Caco-2 (cell line): ENCODE measurements around the gene ELMO3. TPM values are rescaled to one million over a fixed set of nuclear protein-coding genes. Genes with fewer than 3 reads are reported as not detected.
A peak's percentile ranks its signal among the peaks of the same experiment; 100 is the strongest.

Experiments used
- BruUV-seq: library from RNA; stranded (reverse); fragments of 400-500 nt; replicated peaks from 2 replicates; lab custom pipeline; 2021; lab: Mats Ljungman, UMichigan
- CTCF ChIA-PET: fragments of 300-600 bp; sonication (Branson Sonifier 250); formaldehyde crosslinking; loops from one replicate; lab custom pipeline; 2022; ENCODE audit warnings: antibody characterized with exemption; lab: Charles Lee
- POLR2A ChIA-PET: fragments of 300-600 bp; sonication (Branson Sonifier 250); formaldehyde crosslinking; loops from one replicate; lab custom pipeline; 2022; ENCODE audit warnings: antibody characterized with exemption; lab: Charles Lee
- DNase-seq, 2 experiments: peaks; one replicate each; pipeline versions ENCODE4 v3.0.0 to v3.0.0-alpha.2; 2020 to 2022
- H3K27me3 ChIP-seq: replicated peaks from 2 replicates; pipeline ENCODE4 v1.6.0; 2011; ENCODE audit warnings: low read length; ENCODE audit not compliant: control insufficient read depth, insufficient read depth
- H3K36me3 ChIP-seq: 2 replicates; pipeline ENCODE4 v1.5.1; 2011; ENCODE audit warnings: low read length; ENCODE audit not compliant: control insufficient read depth, insufficient read depth
- H3K4me1 ChIP-seq: fragments of 250-450 bp; sonication (Bioruptor Pico); 2 replicates; pipeline ENCODE4 v1.5.1; 2020; ENCODE audit warnings: mild to moderate bottlenecking
- H3K4me3 ChIP-seq: 2 replicates; pipeline ENCODE4 v1.5.1; 2011; ENCODE audit warnings: low read depth, mild to moderate bottlenecking, control low read depth, low read length
- H3K9me3 ChIP-seq: fragments of 250-450 bp; sonication (Bioruptor Pico); 2 replicates; pipeline ENCODE4 v1.5.1; 2020; ENCODE audit warnings: mild to moderate bottlenecking, moderate library complexity
- H3K27ac Mint-ChIP-seq: one replicate; pipeline ENCODE4 v1.8.0; 2022; ENCODE audit warnings: mixed read lengths; ENCODE audit not compliant: unreplicated experiment
- H3K27me3 Mint-ChIP-seq: one replicate; pipeline ENCODE4 v1.8.0; 2022; ENCODE audit warnings: mixed read lengths; ENCODE audit not compliant: insufficient read depth, unreplicated experiment
- H3K36me3 Mint-ChIP-seq: one replicate; pipeline ENCODE4 v1.8.0; 2022; ENCODE audit warnings: mild to moderate bottlenecking, mixed read lengths; ENCODE audit not compliant: insufficient read depth, unreplicated experiment
- H3K4me1 Mint-ChIP-seq: one replicate; pipeline ENCODE4 v1.8.0; 2022; ENCODE audit warnings: low read depth, mixed read lengths; ENCODE audit not compliant: unreplicated experiment
- H3K4me3 Mint-ChIP-seq: one replicate; pipeline ENCODE4 v1.8.0; 2022; ENCODE audit warnings: mild to moderate bottlenecking, moderate library complexity, mixed read lengths; ENCODE audit not compliant: unreplicated experiment
- H3K9me3 Mint-ChIP-seq: one replicate; pipeline ENCODE4 v1.8.0; 2022; ENCODE audit warnings: mixed read lengths; ENCODE audit not compliant: unreplicated experiment
- intact Hi-C: fragments of 100-400 bp; cut with micrococcal nuclease; formaldehyde crosslinking; loops from one replicate; pipeline ENCODE4 v1.10.0; 2022; ENCODE audit not compliant: unreplicated experiment
- total RNA-seq: library from RNA; stranded (reverse); gene quantifications from 2 replicates; pipeline ENCODE4 v1.2.3, GENCODE V29; 2022
- TF ChIP-seq, protein P1 (sequence below), 2 experiments: fragments of 200-600 bp in 1 of 2; IDR thresholded peaks; 1 replicate in 1 of 2; 2 replicates in 1 of 2; pipeline versions ENCODE4 v1.5.1 to v1.8.0; 2011 to 2022; ENCODE audit warnings: antibody characterized with exemption in 1 of 2, control low read depth in 1 of 2, inconsistent platforms in 1 of 2, low read depth in 1 of 2, low read length in 1 of 2, mild to moderate bottlenecking in 1 of 2, moderate library complexity in 1 of 2; ENCODE audit not compliant: insufficient read depth in 1 of 2, severe bottlenecking in 1 of 2, unreplicated experiment in 1 of 2

Gene ELMO3
- total RNA-seq, 1 experiment from 2014 or later, result 27.8 TPM

DNA sequence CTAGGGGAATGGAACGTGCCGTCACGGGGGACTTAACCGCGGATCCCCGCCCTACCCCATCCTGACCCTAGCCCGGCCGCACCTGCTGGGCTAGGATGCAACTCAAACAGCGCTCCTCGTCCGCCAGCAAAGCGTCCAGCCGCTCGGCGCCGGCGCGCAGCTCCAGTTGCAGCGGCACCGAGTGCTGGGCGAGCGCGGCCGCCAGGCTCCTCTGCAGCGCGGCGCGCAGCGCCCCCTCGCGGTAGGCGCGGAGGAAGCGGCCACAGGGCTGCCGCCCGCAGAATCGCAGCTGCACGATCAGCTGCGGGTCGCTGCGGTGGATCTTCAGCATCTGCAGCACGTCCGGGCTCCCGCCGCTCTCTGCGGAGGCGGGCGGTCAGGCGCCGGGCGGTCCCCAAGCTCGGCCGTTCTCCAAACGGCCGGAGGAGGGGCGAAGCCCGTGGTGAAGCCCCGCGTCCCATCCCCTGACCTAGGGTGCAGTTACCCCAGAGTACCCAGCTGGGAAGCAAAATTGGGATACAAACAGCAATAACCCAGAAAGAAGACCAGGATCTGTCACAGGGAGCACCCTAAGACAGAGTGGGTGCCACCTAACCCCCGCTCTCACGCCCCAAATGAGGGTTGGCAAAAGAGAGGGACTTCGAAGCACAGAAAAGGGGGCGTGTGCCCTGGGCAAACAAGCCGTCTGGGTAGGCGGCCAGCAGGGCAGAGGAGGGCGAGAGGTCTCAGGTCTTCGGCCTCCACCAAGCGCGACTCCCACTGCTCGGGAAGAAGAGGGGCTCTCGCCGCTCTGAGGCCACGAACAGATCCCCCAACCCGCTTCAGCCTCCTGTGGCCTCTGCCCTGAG, 43.4 kb upstream of the ELMO3 start:
- DNase-seq, result peak; percentile 51 to 87
- Mint-ChIP-seq H3K27me3 (no peaks in the 10 kb centered on the region), H3K9me3 (no peaks in the 10 kb centered on the region), H3K27ac (no peak overlapping the region), H3K4me1 (peaks cover 6% of the 10 kb centered on the region), H3K4me3 (no peak overlapping the region), H3K36me3 (peaks cover 16% of the 10 kb centered on the region)
- intact Hi-C loops, result loop anchor here (1.0 kb wide), 1 partner anchor 137 kb away; no protein-coding TSS in a partner anchor
- TF ChIP-seq, protein P1, sequence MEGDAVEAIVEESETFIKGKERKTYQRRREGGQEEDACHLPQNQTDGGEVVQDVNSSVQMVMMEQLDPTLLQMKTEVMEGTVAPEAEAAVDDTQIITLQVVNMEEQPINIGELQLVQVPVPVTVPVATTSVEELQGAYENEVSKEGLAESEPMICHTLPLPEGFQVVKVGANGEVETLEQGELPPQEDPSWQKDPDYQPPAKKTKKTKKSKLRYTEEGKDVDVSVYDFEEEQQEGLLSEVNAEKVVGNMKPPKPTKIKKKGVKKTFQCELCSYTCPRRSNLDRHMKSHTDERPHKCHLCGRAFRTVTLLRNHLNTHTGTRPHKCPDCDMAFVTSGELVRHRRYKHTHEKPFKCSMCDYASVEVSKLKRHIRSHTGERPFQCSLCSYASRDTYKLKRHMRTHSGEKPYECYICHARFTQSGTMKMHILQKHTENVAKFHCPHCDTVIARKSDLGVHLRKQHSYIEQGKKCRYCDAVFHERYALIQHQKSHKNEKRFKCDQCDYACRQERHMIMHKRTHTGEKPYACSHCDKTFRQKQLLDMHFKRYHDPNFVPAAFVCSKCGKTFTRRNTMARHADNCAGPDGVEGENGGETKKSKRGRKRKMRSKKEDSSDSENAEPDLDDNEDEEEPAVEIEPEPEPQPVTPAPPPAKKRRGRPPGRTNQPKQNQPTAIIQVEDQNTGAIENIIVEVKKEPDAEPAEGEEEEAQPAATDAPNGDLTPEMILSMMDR (IDR thresholded peaks at IDR 0.05; ENCODE audit: insufficient read depth in 1 of 2, low read depth in 1 of 2, low read length in 1 of 2, severe bottlenecking in 1 of 2, unreplicated experiment in 1 of 2), result peak; percentile 86 to 92
- ChIA-PET POLR2A (interaction anchor here (1.0 to 1.1 kb wide), 2 partner anchors 15 to 138 kb away, joined by 4 to 6 read pairs; partner anchors contain the start of gene NOL3), CTCF (interaction anchor here (0.5 to 1.5 kb wide), 30 partner anchors 10 to 282 kb away, joined by 3 to 57 read pairs (median 4); partner anchors contain the start of genes CBFB, CES3, FHOD1 and MATCAP1)
- Histone ChIP-seq H3K27me3 (no peaks in the 10 kb centered on the region), H3K4me3 (no peak overlapping the region; the same call in 1 of the 2 replicates), H3K4me1 (peaks cover 4% of the 10 kb centered on the region), H3K9me3 (no peaks in the 10 kb centered on the region), H3K36me3 (no peaks in the 10 kb centered on the region)
- no TSS peak for BruUV-seq

DNA sequence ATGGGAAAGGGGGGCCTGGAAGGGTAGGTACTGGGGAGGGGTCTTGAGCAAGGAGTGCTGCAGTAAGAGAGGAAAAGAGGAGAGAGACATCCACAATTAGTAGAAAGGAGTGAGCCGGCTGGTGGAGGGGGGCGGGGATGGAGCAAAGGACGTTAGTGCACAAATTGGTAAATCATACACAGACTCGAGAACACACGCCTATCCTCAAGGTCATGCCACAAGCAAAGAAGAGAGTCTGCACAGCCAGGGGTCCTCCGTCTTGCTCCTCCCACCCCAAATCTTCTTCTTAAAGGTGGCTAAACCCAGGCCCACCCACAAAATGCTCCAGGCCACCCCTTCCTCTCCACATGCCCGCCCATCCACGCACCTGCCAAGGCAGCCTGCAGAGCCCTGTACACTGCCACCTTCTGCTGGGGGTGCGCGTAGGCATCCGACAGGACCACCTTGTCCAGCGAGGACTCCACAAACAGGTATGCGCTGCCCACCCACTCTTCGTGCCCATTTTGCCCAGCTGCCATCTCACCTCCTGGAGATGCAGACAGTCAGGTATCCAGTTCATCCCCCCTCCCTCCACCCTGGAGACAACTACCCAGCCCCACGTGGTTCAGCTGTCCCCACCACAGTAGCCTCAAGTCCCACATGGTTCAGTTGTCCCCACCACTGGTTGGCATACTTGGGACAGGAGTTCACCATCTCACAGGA, 42.6 kb upstream of the ELMO3 start:
- Histone ChIP-seq H3K36me3 (no peaks in the 10 kb centered on the region), H3K4me3 (no peak overlapping the region), H3K4me1 (peaks cover 4% of the 10 kb centered on the region), H3K27me3 (no peaks in the 10 kb centered on the region), H3K9me3 (no peaks in the 10 kb centered on the region)
- Mint-ChIP-seq H3K27ac (no peak overlapping the region), H3K36me3 (peaks cover 14% of the 10 kb centered on the region), H3K4me3 (no peak overlapping the region), H3K4me1 (peaks cover 6% of the 10 kb centered on the region), H3K27me3 (no peaks in the 10 kb centered on the region), H3K9me3 (no peaks in the 10 kb centered on the region)
- ChIA-PET POLR2A (no interaction called here), CTCF (interaction anchor here (0.6 to 1.9 kb wide), 7 partner anchors 15 to 196 kb away, joined by 3 to 57 read pairs (median 8); partner anchors contain the start of genes CES3, FHOD1 and PHAF1)
- BruUV-seq, result no TSS peak
- peak in 1 of 2 experiments; percentile 35 for DNase-seq
- TF ChIP-seq, protein P1 (IDR thresholded peaks at IDR 0.05; ENCODE audit: insufficient read depth in 1 of 2, low read depth in 1 of 2, low read length in 1 of 2, severe bottlenecking in 1 of 2, unreplicated experiment in 1 of 2), result no peak
- intact Hi-C loops, result no loop called here
